ENCODE data around the gene MPP7.

- TF ChIP-seq POLR2A (IDR thresholded peaks at IDR 0.05; ENCODE audit: extremely low read depth, insufficient read length) (no peak), CTCF (IDR thresholded peaks at IDR 0.05; ENCODE audit: low read depth, low read length) (no peak)
Measured at GRCh38 chr10:28307267-28307666, 4.4 kb upstream of the MPP7 start.

Measured in NB4 (cell line).